Measurements from ENCODE around the gene TBC1D5. TPM values are rescaled to one million over a fixed set of nuclear protein-coding genes. Genes with fewer than 3 reads are reported as not detected.

The TBC1D5 gene
- total and polyA plus RNA-seq, 12 donors = 6.4 to 108 (median 70.7) TPM

DNA sequence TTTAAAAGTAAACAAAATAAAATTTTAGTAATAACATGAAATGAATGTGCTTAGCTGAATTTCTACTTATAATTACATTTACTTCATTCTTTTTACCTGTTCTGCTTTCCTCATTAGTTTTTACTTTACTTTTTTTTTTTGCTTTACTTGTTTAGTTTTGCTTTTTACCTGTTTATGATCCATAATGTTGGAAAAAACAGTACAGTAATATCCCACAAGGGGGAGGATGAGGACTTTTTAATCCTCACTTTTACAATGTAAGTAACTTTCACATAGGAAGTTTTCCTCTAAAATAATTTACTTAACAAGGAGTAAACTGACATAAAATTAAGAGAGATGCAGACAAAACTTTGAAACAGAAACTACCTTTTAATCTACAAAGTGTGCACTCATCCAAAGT is 268.7 kb downstream of the TBC1D5 start:
- H3K36me3 ChIP-seq (replicated peaks in 1 of 2) = no peaks in the 10 kb centered on the region
- H3K27me3 ChIP-seq = no peaks in the 10 kb centered on the region
- no peak overlapping the region for H3K4me3 ChIP-seq
- intact Hi-C loops (cut with DNase I) = no loop called here
- H3K9me3 ChIP-seq (replicated peaks in 1 of 3) = no peaks in the 10 kb centered on the region
- TF ChIP-seq POLR2A (IDR thresholded peaks at IDR 0.05) = no peak
- TF ChIP-seq, protein P1, sequence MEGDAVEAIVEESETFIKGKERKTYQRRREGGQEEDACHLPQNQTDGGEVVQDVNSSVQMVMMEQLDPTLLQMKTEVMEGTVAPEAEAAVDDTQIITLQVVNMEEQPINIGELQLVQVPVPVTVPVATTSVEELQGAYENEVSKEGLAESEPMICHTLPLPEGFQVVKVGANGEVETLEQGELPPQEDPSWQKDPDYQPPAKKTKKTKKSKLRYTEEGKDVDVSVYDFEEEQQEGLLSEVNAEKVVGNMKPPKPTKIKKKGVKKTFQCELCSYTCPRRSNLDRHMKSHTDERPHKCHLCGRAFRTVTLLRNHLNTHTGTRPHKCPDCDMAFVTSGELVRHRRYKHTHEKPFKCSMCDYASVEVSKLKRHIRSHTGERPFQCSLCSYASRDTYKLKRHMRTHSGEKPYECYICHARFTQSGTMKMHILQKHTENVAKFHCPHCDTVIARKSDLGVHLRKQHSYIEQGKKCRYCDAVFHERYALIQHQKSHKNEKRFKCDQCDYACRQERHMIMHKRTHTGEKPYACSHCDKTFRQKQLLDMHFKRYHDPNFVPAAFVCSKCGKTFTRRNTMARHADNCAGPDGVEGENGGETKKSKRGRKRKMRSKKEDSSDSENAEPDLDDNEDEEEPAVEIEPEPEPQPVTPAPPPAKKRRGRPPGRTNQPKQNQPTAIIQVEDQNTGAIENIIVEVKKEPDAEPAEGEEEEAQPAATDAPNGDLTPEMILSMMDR (IDR thresholded peaks at IDR 0.05) = peak; percentile 9 to 45 (median 37)
- peaks cover 5 to 19% of the 10 kb centered on the region in 2 donors for H3K4me1 ChIP-seq (replicated peaks in 1 of 2)
- no peak overlapping the region for H3K27ac ChIP-seq
- DNase-seq = no peak

DNA sequence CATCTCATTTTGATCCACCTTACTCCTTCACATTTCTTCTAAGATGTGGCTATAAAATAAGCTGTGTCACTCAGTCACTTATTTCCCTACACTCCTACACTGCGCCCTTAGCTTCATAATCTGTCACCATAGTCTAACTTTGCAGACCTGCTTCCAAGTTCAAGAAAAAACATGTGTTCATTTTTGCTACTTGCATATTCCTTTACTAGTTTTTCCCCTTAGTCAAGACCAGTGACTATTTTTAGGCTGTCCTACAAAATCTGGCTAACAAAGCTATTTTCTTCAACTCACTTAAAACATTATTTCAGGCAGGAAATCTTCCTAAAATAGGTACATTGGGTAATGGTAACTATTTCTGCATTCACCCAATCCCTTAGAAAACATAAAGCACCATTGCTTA is 272.5 kb downstream of the TBC1D5 start:
- no peak overlapping the region for H3K27ac ChIP-seq

DNA sequence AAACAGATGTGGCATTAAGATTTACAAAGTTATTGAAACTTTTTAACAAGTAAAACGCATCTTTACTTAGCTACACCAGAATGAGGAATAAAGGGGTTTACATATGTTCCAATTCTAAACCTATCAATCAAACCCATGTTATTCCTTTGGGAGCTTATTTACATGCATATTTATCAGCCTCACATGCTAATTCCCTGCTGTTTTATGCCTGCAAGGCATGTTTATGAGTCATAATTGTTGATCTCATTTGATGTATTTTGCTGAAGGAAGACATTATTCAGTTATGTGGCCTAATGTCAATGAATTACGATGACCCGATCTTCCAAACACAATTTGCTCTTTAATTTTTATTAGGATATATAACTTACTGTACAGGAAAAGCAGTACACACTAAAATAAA is 272.9 kb downstream of the TBC1D5 start:
- WGBS, 4 donors = 65 to 80% (median 70%) methylated on average over 3 of the region's 3 CpGs
- DNase-seq = no peak
- Histone ChIP-seq H3K9me3 (replicated peaks in 1 of 3) (no peaks in the 10 kb centered on the region), H3K27ac (no peak overlapping the region), H3K36me3 (replicated peaks in 1 of 2) (no peaks in the 10 kb centered on the region), H3K4me3 (no peak overlapping the region), H3K27me3 (no peaks in the 10 kb centered on the region), H3K4me1 (replicated peaks in 1 of 2) (peaks cover 5 to 17% of the 10 kb centered on the region in 2 donors)
- intact Hi-C loops (cut with DNase I) = no loop called here
- TF ChIP-seq, protein P1 (IDR thresholded peaks at IDR 0.05) = no peak
- TF ChIP-seq POLR2A (IDR thresholded peaks at IDR 0.05) = no peak

More for the DNA sequence above, 272.5 kb downstream of the TBC1D5 start:
- DNase-seq = no peak
- Histone ChIP-seq H3K4me1 (replicated peaks in 1 of 2) (peaks cover 5 to 19% of the 10 kb centered on the region in 2 donors), H3K4me3 (no peak overlapping the region), H3K27me3 (no peaks in the 10 kb centered on the region), H3K9me3 (replicated peaks in 1 of 3) (no peaks in the 10 kb centered on the region), H3K36me3 (replicated peaks in 1 of 2) (no peaks in the 10 kb centered on the region)
- TF ChIP-seq, protein P1 (IDR thresholded peaks at IDR 0.05) = no peak
- TF ChIP-seq POLR2A (IDR thresholded peaks at IDR 0.05) = no peak
- WGBS, 4 donors = 89 to 97% (median 91%) methylated on average over 1 of the region's 1 CpG
- intact Hi-C loops (cut with DNase I) = no loop called here

DNA sequence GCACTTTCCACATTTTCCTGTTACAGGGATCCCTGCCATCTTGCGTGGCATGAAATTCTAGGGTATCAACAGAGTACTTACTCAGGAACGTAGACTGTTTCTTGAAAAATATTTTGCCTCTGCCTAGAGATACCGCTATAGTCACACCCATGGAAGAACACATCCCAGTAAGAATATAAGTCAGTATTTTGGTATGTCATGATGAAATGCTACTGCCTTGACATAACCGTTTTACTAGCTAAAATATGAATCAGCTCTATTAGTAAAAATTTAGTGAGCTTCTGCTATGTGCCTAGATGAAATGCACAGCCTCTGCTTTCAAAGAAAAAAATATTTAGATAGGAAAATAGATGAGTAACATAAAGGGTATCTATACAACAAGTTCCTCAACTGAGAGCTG is 276.4 kb downstream of the TBC1D5 start:
- Histone ChIP-seq H3K4me3 (no peak overlapping the region), H3K4me1 (replicated peaks in 1 of 2) (peaks cover 5 to 11% of the 10 kb centered on the region in 2 donors), H3K36me3 (replicated peaks in 1 of 2) (no peaks in the 10 kb centered on the region), H3K27me3 (no peaks in the 10 kb centered on the region), H3K27ac (no peak overlapping the region), H3K9me3 (replicated peaks in 1 of 3) (no peaks in the 10 kb centered on the region)
- WGBS, 4 donors = 92 to 97% (median 95%) methylated on average over 4 of the region's 4 CpGs
- DNase-seq = no peak
- TF ChIP-seq, protein P1 (IDR thresholded peaks at IDR 0.05) = no peak
- no peak for TF ChIP-seq POLR2A (IDR thresholded peaks at IDR 0.05)
- intact Hi-C loops (cut with DNase I) = no loop called here
